CD4-positive, CD25-positive, alpha-beta regulatory T cell (primary cell): Measurements from ENCODE around the gene TMEM200B. TPM values are rescaled to one million over a fixed set of nuclear protein-coding genes. Genes with fewer than 3 reads are reported as not detected.
A peak's percentile ranks its signal among the peaks of the same experiment; 100 is the strongest.

ENCODE experiments used
- ATAC-seq, 2 donors: fragments of 150-1000 bp; cut with Tn5 transposase; one replicate each; pipeline ENCODE4 v1.10.0; 2021; ENCODE audit warnings: low read depth in 2 of 2, moderate number of reproducible peaks in 2 of 2, moderate library complexity in 1 of 2
- DNase-seq, 3 donors: peaks; one replicate each; pipeline versions ENCODE4 v3.0.0 to v3.0.0-alpha.2; 2012 to 2022; ENCODE audit warnings: mixed read lengths in 1 of 3
- H3K27ac ChIP-seq: one replicate; pipeline ENCODE4 v1.7.0; 2013; ENCODE audit warnings: mild to moderate bottlenecking, low read length; ENCODE audit not compliant: insufficient read depth, poor library complexity, severe bottlenecking
- H3K27me3 ChIP-seq: one replicate; pipeline ENCODE4 v1.7.0; 2013; ENCODE audit warnings: low read length; ENCODE audit not compliant: control insufficient read depth, insufficient read depth
- H3K36me3 ChIP-seq: one replicate; pipeline ENCODE4 v1.7.0; 2013; ENCODE audit warnings: mild to moderate bottlenecking, low read length, moderate library complexity; ENCODE audit not compliant: control insufficient read depth, insufficient read depth
- H3K4me1 ChIP-seq: 2 replicates; pipeline ENCODE4 v1.7.0; 2013; ENCODE audit warnings: mild to moderate bottlenecking, low read length; ENCODE audit not compliant: insufficient read depth, control insufficient read depth, poor library complexity, severe bottlenecking
- H3K4me3 ChIP-seq: one replicate; pipeline ENCODE4 v1.7.0; 2013; ENCODE audit warnings: low read depth, mild to moderate bottlenecking, low read length, moderate library complexity
- H3K9me3 ChIP-seq, 2 experiments: 1 replicate in 1 of 2; 2 replicates in 1 of 2; pipeline ENCODE4 v1.7.0; 2013; ENCODE audit warnings: low read length in 2 of 2, mild to moderate bottlenecking in 1 of 2, moderate library complexity in 1 of 2; ENCODE audit not compliant: control insufficient read depth in 2 of 2
- H3K27ac Mint-ChIP-seq, 3 donors: one replicate each; pipeline ENCODE4 v1.8.0; 2020 to 2022; ENCODE audit warnings: mild to moderate bottlenecking in 3 of 3, mixed read lengths in 3 of 3, moderate library complexity in 2 of 3
- H3K27me3 Mint-ChIP-seq: one replicate; pipeline ENCODE4 v1.8.0; 2022; ENCODE audit warnings: mild to moderate bottlenecking, mixed read lengths
- H3K36me3 Mint-ChIP-seq: one replicate; pipeline ENCODE4 v1.8.0; 2020; ENCODE audit warnings: mixed read lengths
- H3K4me1 Mint-ChIP-seq, 4 donors: one replicate each; pipeline ENCODE4 v1.8.0; 2020 to 2022; ENCODE audit warnings: mixed read lengths in 4 of 4, mild to moderate bottlenecking in 1 of 4
- H3K4me3 Mint-ChIP-seq, 4 donors: one replicate each; pipeline ENCODE4 v1.8.0; 2020 to 2022; ENCODE audit warnings: mild to moderate bottlenecking in 4 of 4, mixed read lengths in 4 of 4, moderate library complexity in 3 of 4
- H3K9me3 Mint-ChIP-seq, 7 donors: one replicate each; pipeline ENCODE4 v1.8.0; 2020 to 2022; ENCODE audit warnings: mixed read lengths in 7 of 7, mild to moderate bottlenecking in 3 of 7, moderate library complexity in 2 of 7
- polyA plus RNA-seq, 4 donors: library from polyadenylated mRNA; unstranded; fragments of 300-500 nt; fragmentation: Illumina TruSeq; gene quantifications; one replicate each; pipeline ENCODE4 v1.2.3, GENCODE V29; 2021
- total RNA-seq: library from RNA; stranded (reverse); gene quantifications from one replicate; pipeline ENCODE4 v1.2.3, GENCODE V29; 2022

The TMEM200B gene
- total and polyA plus RNA-seq, 5 donors from 2014 or later: 0.27 TPM; not detected in 4

GRCh38 chr1:29124366-29125236 is 898 bp upstream of the TMEM200B start:
- H3K4me3 Mint-ChIP-seq: peak overlapping the region in 3 of 4 donors; percentile 52 to 74 (median 74)
- Histone ChIP-seq H3K4me3 (no peak overlapping the region), H3K27me3 (no peaks in the 10 kb centered on the region), H3K27ac (no peak overlapping the region), H3K4me1 (peaks cover 33% of the 10 kb centered on the region), H3K9me3 (no peaks in the 10 kb centered on the region), H3K36me3 (peaks cover 4% of the 10 kb centered on the region)
- H3K4me1 Mint-ChIP-seq: peaks cover 0 to 20% (median 4%) of the 10 kb centered on the region in 4 donors
- H3K27ac Mint-ChIP-seq: no peak overlapping the region
- peaks cover 5% of the 10 kb centered on the region for H3K36me3 Mint-ChIP-seq
- DNase-seq: peak; percentile 36 to 74 (median 49)
- peak in 1 of 2 donors; percentile 38 for ATAC-seq
- H3K9me3 Mint-ChIP-seq: peaks cover 0 to 2% (median 0%) of the 10 kb centered on the region in 7 donors
- peaks cover 51% of the 10 kb centered on the region for H3K27me3 Mint-ChIP-seq

- DNase-seq: peak in 2 of 3 donors; percentile 38 to 40
- H3K4me3 ChIP-seq: no peak overlapping the region
- H3K4me1 ChIP-seq: peaks cover 33% of the 10 kb centered on the region
- peaks cover 0 to 22% (median 4%) of the 10 kb centered on the region in 4 donors for H3K4me1 Mint-ChIP-seq
- H3K36me3 Mint-ChIP-seq: peaks cover 11% of the 10 kb centered on the region
- no peak overlapping the region for H3K27ac ChIP-seq
- peaks cover 53% of the 10 kb centered on the region for H3K27me3 Mint-ChIP-seq
- peaks cover 0 to 2% (median 0%) of the 10 kb centered on the region in 7 donors for H3K9me3 Mint-ChIP-seq
- peak overlapping the region; percentile 69 to 84 (median 76) for H3K4me3 Mint-ChIP-seq
- H3K9me3 ChIP-seq: no peaks in the 10 kb centered on the region
- H3K27me3 ChIP-seq: no peaks in the 10 kb centered on the region
- no peak overlapping the region for H3K27ac Mint-ChIP-seq
- ATAC-seq: no peak
- peaks cover 14% of the 10 kb centered on the region for H3K36me3 ChIP-seq
These were observed 433 bp downstream of the TMEM200B start for GRCh38 chr1:29123053-29123886.

- peaks cover 53% of the 10 kb centered on the region for H3K27me3 Mint-ChIP-seq
- Histone ChIP-seq H3K36me3 (peaks cover 19% of the 10 kb centered on the region), H3K4me1 (peaks cover 33% of the 10 kb centered on the region), H3K27ac (no peak overlapping the region), H3K27me3 (no peaks in the 10 kb centered on the region), H3K9me3 (no peaks in the 10 kb centered on the region), H3K4me3 (no peak overlapping the region)
- DNase-seq: peak in 1 of 3 donors; percentile 22
- H3K27ac Mint-ChIP-seq: no peak overlapping the region
- peaks cover 11% of the 10 kb centered on the region for H3K36me3 Mint-ChIP-seq
- ATAC-seq: no peak
- H3K9me3 Mint-ChIP-seq: peaks cover 0 to 2% (median 0%) of the 10 kb centered on the region in 7 donors
- peak overlapping the region; percentile 69 to 84 (median 76) for H3K4me3 Mint-ChIP-seq
- peaks cover 0 to 22% (median 4%) of the 10 kb centered on the region in 4 donors for H3K4me1 Mint-ChIP-seq
These were observed 1.0 kb downstream of the TMEM200B start for GRCh38 chr1:29122682-29123052.

GRCh38 chr1:29121936-29122681 is 1.6 kb downstream of the TMEM200B start:
- H3K36me3 ChIP-seq: peaks cover 24% of the 10 kb centered on the region
- H3K27me3 Mint-ChIP-seq: peaks cover 51% of the 10 kb centered on the region
- no peak overlapping the region for H3K4me3 ChIP-seq
- no peak overlapping the region for H3K27ac Mint-ChIP-seq
- peak overlapping the region in 1 of 4 donors; percentile 26 for H3K4me3 Mint-ChIP-seq
- H3K9me3 Mint-ChIP-seq: peaks cover 0 to 2% (median 0%) of the 10 kb centered on the region in 7 donors
- H3K27ac ChIP-seq: no peak overlapping the region
- no peaks in the 10 kb centered on the region for H3K27me3 ChIP-seq
- DNase-seq (peak in 1 of 3 donors; percentile 27), ATAC-seq (no peak)
- peaks cover 17% of the 10 kb centered on the region for H3K36me3 Mint-ChIP-seq
- peaks cover 33% of the 10 kb centered on the region for H3K4me1 ChIP-seq
- no peaks in the 10 kb centered on the region for H3K9me3 ChIP-seq
- peaks cover 0 to 22% (median 7%) of the 10 kb centered on the region in 4 donors for H3K4me1 Mint-ChIP-seq

GRCh38 chr1:29121516-29121935 is 2.2 kb downstream of the TMEM200B start:
- no peak overlapping the region for H3K4me3 ChIP-seq
- no peak overlapping the region for H3K27ac ChIP-seq
- peaks cover 0 to 2% (median 0%) of the 10 kb centered on the region in 7 donors for H3K9me3 Mint-ChIP-seq
- no peaks in the 10 kb centered on the region for H3K9me3 ChIP-seq
- H3K27me3 Mint-ChIP-seq: peaks cover 45% of the 10 kb centered on the region
- DNase-seq (no peak), ATAC-seq (peak in 1 of 2 donors; percentile 5)
- H3K27ac Mint-ChIP-seq: no peak overlapping the region
- H3K4me1 Mint-ChIP-seq: peaks cover 0 to 22% (median 7%) of the 10 kb centered on the region in 4 donors
- H3K4me1 ChIP-seq: peaks cover 33% of the 10 kb centered on the region
- H3K27me3 ChIP-seq: no peaks in the 10 kb centered on the region
- H3K36me3 Mint-ChIP-seq: peaks cover 21% of the 10 kb centered on the region
- H3K36me3 ChIP-seq: peaks cover 30% of the 10 kb centered on the region
- H3K4me3 Mint-ChIP-seq: no peak overlapping the region

GRCh38 chr1:29120947-29121485 is 2.7 kb downstream of the TMEM200B start:
- H3K4me1 Mint-ChIP-seq: peaks cover 0 to 22% (median 7%) of the 10 kb centered on the region in 4 donors
- H3K4me3 Mint-ChIP-seq: peak overlapping the region in 3 of 4 donors; percentile 8 to 48 (median 35)
- H3K4me3 ChIP-seq: no peak overlapping the region
- peaks cover 21% of the 10 kb centered on the region for H3K36me3 Mint-ChIP-seq
- H3K36me3 ChIP-seq: peaks cover 34% of the 10 kb centered on the region
- no peaks in the 10 kb centered on the region for H3K27me3 ChIP-seq
- H3K27ac ChIP-seq: no peak overlapping the region
- H3K27ac Mint-ChIP-seq: no peak overlapping the region
- no peaks in the 10 kb centered on the region for H3K9me3 ChIP-seq
- peaks cover 40% of the 10 kb centered on the region for H3K27me3 Mint-ChIP-seq
- peak; percentile 75 to 81 for ATAC-seq
- peaks cover 0 to 2% (median 0%) of the 10 kb centered on the region in 7 donors for H3K9me3 Mint-ChIP-seq
- peaks cover 33% of the 10 kb centered on the region for H3K4me1 ChIP-seq
- peak; percentile 47 to 76 (median 69) for DNase-seq
